ENCODE data around the gene NPEPL1. TPM values are rescaled to one million over a fixed set of nuclear protein-coding genes. Genes with fewer than 3 reads are reported as not detected.

NPEPL1 gene
- total and polyA plus RNA-seq, 9 donors: 6.2 to 41.0 (median 33.9) TPM

DNA sequence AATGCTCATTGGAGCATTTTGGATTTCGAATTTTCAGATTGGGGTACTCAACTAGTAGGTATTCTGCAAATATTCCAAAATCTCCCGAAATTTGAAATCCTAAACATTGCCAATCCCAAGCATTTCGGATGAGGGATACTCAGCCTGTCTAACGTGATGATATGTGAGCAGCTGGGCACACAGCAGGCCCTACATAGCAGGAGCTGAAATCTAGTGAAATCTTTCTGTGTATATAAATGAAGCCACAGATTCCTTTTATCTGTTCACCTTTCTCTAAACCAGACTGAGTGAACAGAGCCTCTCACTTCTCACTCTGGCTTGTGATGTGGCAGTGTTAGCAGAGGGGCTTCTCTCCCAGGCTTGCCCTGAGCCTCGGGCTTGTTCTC is 23.7 kb upstream of the NPEPL1 start:
- no peaks in the 10 kb centered on the region for H3K36me3 ChIP-seq
- no peak overlapping the region for H3K27ac ChIP-seq
- H3K27me3 ChIP-seq: no peaks in the 10 kb centered on the region
- H3K4me3 ChIP-seq: no peak overlapping the region
- no peaks in the 10 kb centered on the region for H3K4me1 ChIP-seq (ENCODE audit: insufficient read depth)
- 83 to 86% (median 86%) methylated on average over 5 of the region's 5 CpGs for WGBS, 3 donors
- TF ChIP-seq POLR2A (IDR thresholded peaks at IDR 0.05) (no peak), EP300 (IDR thresholded peaks at IDR 0.05) (no peak)
- TF ChIP-seq, protein P1, sequence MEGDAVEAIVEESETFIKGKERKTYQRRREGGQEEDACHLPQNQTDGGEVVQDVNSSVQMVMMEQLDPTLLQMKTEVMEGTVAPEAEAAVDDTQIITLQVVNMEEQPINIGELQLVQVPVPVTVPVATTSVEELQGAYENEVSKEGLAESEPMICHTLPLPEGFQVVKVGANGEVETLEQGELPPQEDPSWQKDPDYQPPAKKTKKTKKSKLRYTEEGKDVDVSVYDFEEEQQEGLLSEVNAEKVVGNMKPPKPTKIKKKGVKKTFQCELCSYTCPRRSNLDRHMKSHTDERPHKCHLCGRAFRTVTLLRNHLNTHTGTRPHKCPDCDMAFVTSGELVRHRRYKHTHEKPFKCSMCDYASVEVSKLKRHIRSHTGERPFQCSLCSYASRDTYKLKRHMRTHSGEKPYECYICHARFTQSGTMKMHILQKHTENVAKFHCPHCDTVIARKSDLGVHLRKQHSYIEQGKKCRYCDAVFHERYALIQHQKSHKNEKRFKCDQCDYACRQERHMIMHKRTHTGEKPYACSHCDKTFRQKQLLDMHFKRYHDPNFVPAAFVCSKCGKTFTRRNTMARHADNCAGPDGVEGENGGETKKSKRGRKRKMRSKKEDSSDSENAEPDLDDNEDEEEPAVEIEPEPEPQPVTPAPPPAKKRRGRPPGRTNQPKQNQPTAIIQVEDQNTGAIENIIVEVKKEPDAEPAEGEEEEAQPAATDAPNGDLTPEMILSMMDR (IDR thresholded peaks at IDR 0.05): no peak
- no peaks in the 10 kb centered on the region for H3K9me3 ChIP-seq
- intact Hi-C loops (cut with DNase I): no loop called here
- no peak for DNase-seq

DNA sequence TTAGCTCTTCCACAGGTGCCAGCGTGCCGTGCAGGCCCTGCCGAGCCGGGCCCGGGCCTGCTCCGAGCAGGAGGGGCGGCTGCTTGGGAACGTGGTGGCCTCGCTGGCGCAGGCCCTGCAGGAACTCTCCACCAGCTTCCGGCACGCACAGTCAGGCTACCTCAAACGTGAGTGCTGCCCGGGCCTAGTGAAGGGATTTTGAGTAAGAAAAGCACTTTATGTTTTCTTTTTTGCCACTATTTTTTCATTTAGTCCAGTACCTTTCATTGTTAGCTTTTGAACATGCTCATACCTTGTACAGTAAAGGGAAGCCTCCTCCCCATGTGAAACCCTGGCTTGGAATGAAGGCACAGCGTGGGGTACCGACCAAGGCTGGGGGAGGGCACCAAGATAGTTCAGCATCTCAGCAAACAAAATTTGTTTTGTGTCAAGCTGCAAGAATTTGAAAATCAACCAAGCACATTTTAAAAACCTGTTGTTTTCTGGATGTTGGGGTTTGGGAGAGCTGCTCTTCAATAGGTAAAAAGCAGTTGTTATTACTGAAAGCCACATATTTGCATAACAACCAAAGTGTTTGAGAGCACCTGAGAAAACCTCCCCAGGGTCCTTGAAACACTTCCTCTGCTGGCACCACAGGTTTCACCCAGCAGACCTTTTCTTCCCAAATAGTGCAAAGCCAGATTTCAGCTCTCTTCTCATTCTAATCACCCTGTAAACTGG is 23.2 kb upstream of the NPEPL1 start:
- Histone ChIP-seq H3K4me1 (ENCODE audit: insufficient read depth) (no peaks in the 10 kb centered on the region), H3K27ac (no peak overlapping the region), H3K27me3 (no peaks in the 10 kb centered on the region), H3K9me3 (no peaks in the 10 kb centered on the region), H3K36me3 (no peaks in the 10 kb centered on the region), H3K4me3 (no peak overlapping the region)
- intact Hi-C loops (cut with DNase I): no loop called here
- no peak for TF ChIP-seq POLR2A (IDR thresholded peaks at IDR 0.05)
- TF ChIP-seq, protein P1 (IDR thresholded peaks at IDR 0.05): no peak
- TF ChIP-seq EP300 (IDR thresholded peaks at IDR 0.05): no peak
- no peak for DNase-seq
- 62 to 63% (median 62%) methylated on average over 16 of the region's 16 CpGs for WGBS, 3 donors

DNA sequence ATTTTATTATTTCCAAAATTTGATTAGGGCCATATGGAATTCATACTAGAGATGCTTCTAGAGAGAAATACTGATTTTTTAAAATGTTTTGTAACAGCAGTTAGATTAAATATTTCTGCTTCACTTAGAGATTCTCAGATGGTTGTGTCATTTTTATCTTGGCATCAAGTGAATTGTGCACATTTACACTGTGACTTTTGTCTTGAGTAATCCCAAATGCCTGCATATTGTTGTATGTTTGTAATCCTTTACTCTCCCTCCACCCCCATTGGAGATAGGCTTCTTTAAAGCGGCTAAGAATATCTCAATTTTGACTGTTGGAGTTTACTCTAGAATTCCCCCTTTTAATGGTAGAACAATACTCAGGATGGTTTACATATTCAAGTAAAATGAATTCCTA is 22.5 kb upstream of the NPEPL1 start:
- intact Hi-C loops (cut with DNase I): no loop called here
- no peak for DNase-seq
- Histone ChIP-seq H3K27ac (no peak overlapping the region), H3K27me3 (no peaks in the 10 kb centered on the region), H3K4me1 (ENCODE audit: insufficient read depth) (no peaks in the 10 kb centered on the region), H3K4me3 (no peak overlapping the region), H3K9me3 (no peaks in the 10 kb centered on the region), H3K36me3 (no peaks in the 10 kb centered on the region)
- TF ChIP-seq, protein P1 (IDR thresholded peaks at IDR 0.05): no peak
- no peak for TF ChIP-seq POLR2A (IDR thresholded peaks at IDR 0.05)
- TF ChIP-seq EP300 (IDR thresholded peaks at IDR 0.05): no peak
- WGBS, 3 donors: 56 to 83% (median 76%) methylated on average over 1 of the region's 1 CpG

DNA sequence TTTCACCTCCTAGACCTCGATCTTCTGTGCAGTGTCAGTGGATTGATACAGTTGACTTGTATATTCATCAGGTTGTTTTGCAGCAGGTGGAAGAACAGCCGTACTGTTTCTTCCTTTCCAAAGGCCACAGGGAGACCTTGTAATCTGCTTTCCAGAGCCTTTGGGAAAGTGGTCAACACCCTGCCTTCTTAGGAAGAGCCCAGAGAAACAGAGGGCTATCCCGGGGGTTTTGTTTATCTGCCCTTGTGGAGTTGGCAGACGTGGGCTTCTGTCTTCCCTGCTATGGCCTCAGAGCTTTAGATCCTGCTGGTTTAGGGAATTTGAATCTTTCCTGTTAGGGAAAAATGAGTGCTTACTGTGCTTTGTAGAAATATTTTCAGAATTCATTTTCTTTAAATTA is 21.9 kb upstream of the NPEPL1 start:
- intact Hi-C loops (cut with DNase I): no loop called here
- H3K9me3 ChIP-seq: no peaks in the 10 kb centered on the region
- WGBS, 3 donors: 42 to 51% (median 49%) methylated on average over 4 of the region's 4 CpGs
- no peak overlapping the region for H3K27ac ChIP-seq
- H3K4me1 ChIP-seq (ENCODE audit: insufficient read depth): no peaks in the 10 kb centered on the region
- no peak overlapping the region for H3K4me3 ChIP-seq
- DNase-seq: no peak
- no peaks in the 10 kb centered on the region for H3K27me3 ChIP-seq
- no peaks in the 10 kb centered on the region for H3K36me3 ChIP-seq
- TF ChIP-seq, protein P1 (IDR thresholded peaks at IDR 0.05): no peak
- TF ChIP-seq EP300 (IDR thresholded peaks at IDR 0.05) (no peak), POLR2A (IDR thresholded peaks at IDR 0.05) (no peak)
